HG03045 (cell line): ENCODE results near the gene CD247.

Experiments used
- ATAC-seq: cut with Tn5 transposase; IDR thresholded peaks from one replicate; pipeline ENCODE4 v1.9.1; 2021; ENCODE audit warnings: mild to moderate bottlenecking, moderate library complexity; ENCODE audit not compliant: unreplicated experiment

CD247 gene

GRCh38 chr1:167440776-167441175, 77.6 kb downstream of the CD247 start:
- ATAC-seq, result no peak

DNA sequence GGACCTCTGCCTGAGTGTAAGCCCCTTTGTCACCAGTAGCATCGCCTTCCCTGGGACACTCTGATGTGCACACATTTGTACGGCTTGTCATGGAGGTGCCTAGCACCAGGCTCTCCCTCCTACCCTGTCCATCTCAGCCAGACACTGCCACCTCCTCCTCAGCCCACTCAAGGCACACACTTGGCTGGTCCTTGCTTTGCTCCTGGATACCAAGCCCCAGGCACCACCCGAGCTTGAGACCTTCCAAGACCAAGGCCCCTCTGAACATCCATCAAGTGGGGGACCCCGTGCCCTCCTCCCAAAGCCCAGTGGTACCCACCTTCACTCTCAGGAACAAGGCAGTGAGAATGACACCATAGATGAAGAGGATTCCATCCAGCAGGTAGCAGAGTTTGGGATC, 78.0 kb downstream of the CD247 start:
- no peak for ATAC-seq

GRCh38 chr1:167439301-167439988, 78.9 kb downstream of the CD247 start:
- no peak for ATAC-seq

GRCh38 chr1:167438171-167439138, 79.9 kb downstream of the CD247 start:
- ATAC-seq, result no peak

GRCh38 chr1:167435484-167435883, 82.8 kb downstream of the CD247 start:
- no peak for ATAC-seq

GRCh38 chr1:167434306-167434705, 84.0 kb downstream of the CD247 start:
- ATAC-seq, result no peak

DNA sequence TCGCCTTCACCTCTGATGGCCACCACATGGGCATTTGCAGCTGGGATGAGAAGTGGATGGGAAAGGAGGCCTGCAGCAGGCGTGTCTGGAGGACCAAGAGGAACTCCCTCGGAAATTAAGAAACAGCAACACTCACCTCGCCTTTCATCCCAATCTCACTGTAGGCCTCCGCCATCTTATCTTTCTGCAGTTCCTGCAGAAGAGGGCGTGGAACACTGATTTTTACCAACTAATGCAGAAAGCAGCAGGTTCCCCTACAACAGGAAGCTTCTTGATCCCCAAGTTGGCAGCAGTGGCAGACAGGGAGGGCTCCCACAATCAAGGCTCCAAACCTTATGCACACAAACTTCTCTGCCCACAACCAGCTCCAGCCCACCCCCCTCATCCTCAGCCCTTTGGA, 84.4 kb downstream of the CD247 start:
- no peak for ATAC-seq

DNA sequence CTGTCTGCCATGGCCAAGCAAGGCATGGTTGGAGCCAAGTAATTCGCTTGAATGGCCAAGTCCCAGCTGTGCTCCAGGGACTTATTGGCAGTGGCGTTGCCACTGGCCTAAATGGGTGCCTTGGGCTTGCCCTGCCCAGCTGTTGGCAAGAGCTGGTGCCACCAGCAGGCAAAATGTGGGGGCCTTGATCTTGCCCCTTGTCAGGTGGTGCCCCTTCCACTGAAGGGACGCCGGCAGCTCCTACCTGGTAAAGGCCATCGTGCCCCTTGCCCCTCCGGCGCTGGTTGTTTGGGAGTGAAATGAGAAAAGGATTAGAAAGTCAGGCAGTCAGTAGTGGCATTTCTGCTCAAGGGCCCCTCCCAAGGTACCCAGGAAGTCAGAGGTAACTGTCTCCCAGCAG, 85.5 kb downstream of the CD247 start:
- ATAC-seq, result no peak

DNA sequence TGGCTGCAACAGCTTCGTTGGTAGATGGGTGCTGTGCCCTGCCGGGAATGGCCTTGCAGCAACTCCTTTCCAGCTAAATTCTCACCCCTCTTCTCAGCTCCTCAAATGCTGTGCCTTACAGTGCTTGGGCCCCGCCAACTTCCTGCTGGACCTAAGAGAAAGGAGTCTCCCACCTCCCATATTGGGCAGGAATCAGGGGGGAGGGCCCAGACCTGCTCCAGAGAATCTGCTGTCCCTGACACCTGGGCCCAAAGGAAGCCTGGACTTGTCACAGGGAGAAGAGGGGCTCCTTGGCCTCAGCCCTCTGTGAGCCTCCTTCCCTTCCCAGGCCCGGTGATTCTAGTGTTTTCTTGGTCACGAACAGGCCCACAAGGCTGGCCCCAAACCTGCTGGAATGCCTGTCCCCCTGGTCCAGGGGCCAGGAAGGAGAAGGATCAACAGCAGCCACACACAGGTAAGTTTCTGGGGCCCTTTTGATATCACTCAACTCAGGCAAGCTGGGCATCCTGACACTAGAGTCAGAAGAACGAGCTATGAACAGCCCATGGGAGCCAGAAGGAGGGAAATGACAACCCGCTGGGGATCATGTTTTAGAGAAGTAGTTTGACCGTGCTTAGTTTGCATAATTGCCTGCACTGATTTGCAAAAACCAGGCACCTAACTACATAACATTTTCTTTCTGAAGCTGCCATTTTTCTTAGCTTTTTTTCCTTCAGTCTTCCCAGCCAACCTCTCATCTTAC, 86.2 kb downstream of the CD247 start:
- no peak for ATAC-seq

- no peak for ATAC-seq
Measured at GRCh38 chr1:167431261-167431908, 86.9 kb downstream of the CD247 start.

- ATAC-seq, result no peak
Measured at GRCh38 chr1:167430849-167431242, 87.5 kb downstream of the CD247 start.

- ATAC-seq, result no peak
Measured at GRCh38 chr1:167430134-167430848, 88.0 kb downstream of the CD247 start.

DNA sequence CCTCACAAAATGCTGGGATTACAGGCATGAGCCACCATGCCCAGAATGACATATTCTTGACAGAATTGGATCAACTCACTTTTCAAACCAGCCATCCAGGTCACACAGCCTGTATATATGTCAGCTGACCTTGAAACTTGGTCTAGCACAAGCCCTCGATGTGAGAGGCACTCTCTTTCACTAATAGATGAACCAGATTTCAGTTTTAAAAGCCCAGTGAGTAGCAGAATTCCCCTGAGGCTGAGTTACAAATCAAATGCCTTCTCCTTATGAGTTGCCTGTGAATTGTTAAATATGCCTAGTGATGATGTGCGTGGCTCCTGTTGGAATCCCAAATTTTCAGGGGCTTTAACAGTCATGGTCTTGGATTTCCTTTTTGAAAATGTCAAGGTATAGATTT, 88.7 kb downstream of the CD247 start:
- no peak for ATAC-seq

DNA sequence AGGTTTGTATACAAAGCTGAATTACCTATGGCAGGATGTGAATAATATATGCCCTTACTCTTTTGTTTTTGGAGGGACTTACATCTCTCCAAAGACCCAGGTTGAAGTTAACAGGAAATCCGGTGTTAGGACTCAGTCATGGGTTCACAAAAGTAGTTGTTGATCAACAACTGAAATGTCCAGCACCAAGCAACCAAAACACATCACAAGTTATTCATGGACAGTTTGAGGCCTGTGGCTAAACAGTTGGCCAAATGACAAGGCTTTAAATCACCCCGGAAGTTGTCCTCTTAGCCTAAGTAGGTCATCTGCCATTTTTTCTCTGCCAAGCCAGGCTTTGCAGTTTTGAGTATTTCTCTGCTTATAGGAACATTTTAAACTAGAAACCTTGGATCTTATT, 89.9 kb downstream of the CD247 start:
- no peak for ATAC-seq

- ATAC-seq, result no peak
Measured at GRCh38 chr1:167427848-167428247, 90.5 kb downstream of the CD247 start.

DNA sequence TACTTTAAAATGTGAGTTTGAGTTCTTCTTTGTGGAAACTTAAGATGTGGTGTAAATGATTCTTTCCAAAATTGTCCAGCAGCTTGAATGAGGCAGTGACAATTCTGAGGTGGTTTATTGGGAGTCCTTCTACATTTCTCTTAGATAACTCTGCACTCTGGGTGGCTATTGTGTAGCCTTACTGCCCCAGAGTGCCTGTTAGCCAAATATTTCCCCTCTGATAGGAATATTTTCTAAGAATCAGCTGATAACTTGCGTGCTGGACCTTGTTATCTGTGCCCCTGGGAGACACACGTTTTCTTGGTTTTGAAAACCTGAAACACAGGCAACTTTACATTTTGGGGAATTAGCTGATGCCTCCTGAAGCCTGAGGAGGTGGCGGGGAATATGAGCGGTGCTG, 91.6 kb downstream of the CD247 start:
- ATAC-seq, result no peak

DNA sequence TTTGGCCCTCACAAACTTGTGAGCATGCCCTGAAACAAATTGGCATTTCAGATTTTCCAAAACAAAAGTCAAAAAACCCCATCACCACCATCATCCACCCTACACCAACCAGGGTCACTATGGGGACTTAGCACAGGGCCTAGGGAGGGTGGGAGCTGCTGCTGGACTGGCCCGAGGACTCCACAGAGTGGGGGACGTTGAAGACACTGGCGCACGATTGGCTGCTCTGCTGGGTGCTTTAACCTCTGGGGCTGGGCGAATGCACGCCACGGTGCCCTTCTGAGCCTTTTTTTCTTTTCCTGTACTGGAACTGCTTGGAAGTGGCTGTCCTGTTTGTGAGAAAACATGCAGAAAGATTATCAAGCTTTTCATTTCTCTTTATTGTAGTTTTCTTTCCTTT, 92.8 kb downstream of the CD247 start:
- no peak for ATAC-seq

DNA sequence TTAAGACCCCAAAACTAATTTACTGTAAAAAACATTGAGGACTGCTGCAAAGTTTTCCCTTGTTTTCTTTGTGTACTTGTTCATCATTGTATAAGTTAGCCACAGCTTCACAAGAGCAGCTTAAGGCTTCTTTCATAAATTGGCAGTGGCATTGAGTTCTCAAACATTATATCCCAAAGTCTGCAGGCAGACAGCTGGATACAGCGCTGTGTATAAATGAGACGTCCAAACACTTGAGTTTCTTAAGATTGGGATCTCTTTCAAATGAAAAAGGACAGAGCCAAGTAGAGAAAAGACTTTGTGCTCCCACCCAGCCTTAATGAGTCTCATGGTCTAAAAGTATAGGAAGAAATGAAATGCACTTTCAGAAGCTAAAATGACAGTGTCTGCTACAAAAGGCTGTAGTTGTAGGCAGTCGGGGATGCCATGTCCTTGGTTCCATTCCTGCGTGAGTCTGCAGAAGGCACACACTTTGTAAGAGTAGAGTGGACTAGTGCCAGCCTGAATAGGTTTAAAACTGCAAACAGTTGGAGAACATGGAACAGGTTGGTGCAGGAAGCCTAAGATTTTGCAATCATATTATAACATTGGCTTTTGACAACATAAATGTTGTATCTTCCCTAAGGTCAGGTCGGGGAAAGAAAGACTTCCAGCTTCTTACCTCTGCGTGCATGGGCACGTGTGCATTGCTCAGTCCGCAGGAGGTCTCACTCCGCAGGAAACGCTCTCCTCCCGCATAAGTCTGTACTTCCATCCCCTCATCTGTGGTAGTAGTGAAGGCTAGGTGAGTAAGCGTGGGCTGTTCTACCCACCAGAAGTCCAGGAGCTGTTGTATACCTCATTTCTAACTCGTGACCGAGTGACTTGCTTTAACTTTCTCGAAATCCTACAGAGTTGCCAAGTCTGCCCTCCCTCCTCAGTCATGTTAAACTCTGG, 94.4 kb downstream of the CD247 start:
- ATAC-seq, result no peak

DNA sequence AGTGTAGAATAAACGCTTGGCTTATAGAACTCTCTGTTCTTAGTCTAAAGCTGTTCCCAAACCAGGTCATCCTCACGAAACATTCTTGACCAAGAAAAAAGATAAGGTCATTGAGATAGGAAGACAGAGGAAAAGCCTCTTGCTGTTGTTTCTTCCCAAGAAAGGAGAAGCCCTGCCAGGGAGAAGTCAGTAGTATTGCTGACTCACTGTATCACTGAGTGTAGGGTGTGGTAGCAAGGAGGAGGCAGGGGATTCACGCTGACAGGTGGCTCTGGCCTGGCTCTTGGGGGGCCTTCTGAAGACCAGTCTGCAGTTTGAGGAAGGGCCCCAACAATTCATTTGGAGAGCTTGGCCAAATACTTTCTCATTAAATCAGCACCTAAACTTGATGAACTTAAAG, 97.8 kb downstream of the CD247 start:
- ATAC-seq, result no peak
